NCI-H2029 treated with DMSO at 0.1 percent for 48 hours (cell line): ENCODE data around the gene MYH9.

Experiments
- DNase-seq: peaks from one replicate; lab custom pipeline; 2025; lab: John Stamatoyannopoulos, UW

Gene MYH9

DNA sequence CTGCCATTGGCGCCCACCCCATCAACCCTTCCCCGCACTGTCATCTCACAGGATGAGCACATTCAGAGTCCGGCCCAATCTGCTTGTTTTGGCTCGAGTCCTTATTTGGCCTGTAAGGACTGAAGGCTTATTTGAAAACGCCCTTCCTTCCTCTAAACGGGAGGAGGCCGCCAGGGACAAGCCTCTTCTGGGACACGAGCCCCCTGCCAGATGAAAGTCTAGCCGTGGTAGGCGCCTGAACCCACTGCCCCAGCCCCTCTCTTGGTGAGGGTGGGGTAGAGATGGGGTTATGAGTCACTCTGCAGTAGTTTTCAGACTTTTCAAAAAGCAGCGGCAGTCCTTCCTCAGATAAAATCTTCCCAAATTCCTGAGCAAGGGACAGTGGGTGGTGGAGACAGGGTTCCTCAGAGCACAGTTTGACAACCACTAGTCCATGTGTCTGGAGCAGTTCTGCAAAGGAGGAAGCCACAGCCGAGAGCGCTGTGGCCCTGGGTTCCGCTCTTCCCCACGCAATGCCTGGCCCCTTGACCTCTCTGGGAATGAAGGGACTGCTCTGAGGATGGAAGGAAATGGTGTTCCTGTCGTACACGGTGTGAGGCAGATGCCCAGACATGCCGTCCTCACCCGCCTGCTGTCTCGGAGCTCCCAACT, 57.0 kb downstream of the MYH9 start:
- no peak for DNase-seq

GRCh38 chr22:36330127-36330526, 57.6 kb downstream of the MYH9 start:
- DNase-seq: no peak

DNA sequence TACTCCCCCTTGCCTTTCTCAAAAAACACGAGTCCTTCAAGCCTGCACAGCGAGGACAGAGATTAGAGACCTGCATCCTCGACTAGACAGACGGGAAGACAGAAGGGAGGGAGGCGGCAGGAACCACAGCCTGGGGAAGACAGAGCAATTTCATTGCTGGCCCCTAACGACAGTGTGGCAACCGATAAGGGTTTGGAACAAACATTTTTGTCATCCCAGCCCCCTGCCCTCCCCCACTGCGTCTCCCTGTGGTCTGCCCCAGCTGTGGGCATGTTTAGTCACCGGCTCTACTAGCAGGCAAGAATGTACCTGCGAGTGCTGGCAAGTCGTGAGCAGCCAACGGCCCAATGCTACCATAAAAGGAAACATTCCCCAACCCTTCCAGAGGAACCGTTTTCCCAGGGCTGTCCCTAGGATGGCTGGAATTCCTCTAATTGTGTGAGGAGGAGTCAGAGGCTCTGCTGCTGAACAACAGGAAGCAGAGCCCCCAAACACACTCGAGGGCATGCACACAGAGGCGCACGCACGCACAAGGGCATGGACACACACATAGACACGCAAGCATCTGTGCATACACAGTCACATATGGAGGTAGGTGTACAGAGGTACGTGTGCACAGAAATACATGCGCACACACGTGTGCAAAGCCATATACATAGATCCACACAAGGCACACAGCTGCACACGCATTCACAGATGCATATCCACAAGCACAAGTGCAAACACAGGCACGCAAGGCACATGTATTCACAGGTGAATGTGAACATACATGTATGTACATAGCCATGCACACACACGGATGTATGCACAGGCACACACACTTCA, 58.3 kb downstream of the MYH9 start:
- DNase-seq: no peak

DNA sequence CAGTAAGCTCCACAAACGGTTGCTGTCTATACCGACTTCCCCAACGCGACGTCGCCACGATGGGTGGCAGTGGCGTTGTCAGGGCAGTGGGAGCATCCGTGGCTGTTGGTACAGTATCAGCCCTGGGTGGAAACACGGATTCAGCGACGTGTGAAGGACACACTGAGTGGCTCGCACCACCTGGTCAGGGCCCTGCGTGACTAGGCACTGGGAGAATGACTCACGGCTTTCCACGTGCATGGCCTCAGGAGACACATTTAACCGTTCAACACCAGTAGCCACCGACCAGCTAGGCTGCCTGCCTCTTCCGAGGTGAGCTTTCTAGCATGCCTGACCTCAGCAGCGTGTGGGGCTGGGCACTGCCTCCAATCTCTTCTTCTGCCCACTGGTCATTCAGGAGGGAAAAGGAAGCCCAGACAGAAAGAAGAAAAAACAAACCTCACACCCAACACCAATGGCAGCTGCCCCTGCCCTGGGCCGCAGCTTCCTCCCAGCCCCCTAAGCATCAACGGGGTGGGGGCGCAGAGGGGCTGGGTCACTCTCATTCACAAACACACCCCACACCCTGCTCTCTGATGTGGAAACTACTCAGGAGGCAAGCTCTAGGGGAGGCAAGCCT, 59.0 kb downstream of the MYH9 start:
- no peak for DNase-seq

GRCh38 chr22:36327922-36328551, 59.7 kb downstream of the MYH9 start:
- no peak for DNase-seq

- DNase-seq: no peak
These were observed 61.3 kb downstream of the MYH9 start for GRCh38 chr22:36326178-36327161.

GRCh38 chr22:36325154-36326031, 62.4 kb downstream of the MYH9 start:
- no peak for DNase-seq

DNA sequence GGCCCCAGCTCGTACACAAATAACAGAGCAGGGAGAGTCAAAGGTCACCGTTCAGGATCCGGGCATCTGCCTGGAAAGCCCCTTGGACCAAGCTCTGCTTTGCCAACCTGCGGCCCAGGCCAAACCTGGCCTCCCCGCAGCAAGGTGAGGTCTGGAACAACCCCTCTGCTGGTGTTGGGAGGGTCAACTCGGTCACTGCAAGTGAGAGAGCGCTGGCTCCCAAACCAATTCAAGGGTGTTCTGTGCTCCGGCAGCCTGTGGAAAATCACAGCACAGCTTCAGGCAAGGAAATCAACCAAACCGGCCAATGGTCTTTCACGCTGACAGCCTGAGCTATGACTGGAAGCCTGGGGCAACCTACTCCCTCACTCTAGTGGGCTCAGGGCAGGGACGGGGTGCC, 63.4 kb downstream of the MYH9 start:
- no peak for DNase-seq

DNA sequence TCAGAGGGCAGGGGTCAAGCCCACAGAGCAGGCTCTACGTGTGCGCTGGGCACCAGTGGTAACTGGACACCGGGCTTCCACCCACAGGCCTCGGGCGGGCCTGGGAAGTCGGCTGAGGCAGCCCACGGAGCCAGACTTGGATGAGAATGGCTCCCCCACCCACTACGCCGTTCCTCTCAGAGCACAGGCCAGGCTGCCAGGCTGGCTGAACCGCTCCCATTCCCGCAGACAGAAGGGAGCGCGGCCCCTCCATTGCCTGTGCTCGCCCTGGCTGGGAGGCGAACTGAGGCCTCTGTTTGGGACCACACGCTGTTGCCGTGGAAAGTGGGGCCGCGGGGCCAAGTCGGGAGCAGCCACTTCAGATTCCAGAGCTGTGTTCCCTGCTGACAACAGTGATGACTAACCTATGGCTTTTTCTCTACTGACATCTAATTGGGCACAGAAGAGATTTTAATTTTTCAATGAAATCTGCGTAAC, 63.9 kb downstream of the MYH9 start:
- no peak for DNase-seq

- no peak for DNase-seq
These were observed 64.4 kb downstream of the MYH9 start for GRCh38 chr22:36323182-36323854.

DNA sequence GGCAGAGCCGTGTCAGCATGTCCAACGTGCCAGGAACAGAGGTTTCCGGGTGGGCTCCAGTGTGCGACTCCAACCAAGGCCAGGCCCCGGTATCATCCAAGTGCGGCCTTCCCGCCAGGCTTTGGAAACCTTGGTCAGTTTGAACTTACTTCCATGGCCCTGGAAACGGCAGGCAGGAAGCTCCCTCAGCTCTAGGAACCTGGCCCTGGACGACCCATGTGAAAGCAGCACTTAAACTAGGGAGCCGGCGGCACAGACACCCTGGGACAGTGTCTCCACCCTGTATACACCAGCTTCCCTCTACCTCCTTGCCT, 65.2 kb downstream of the MYH9 start:
- no peak for DNase-seq

- DNase-seq: no peak
These were observed 65.8 kb downstream of the MYH9 start for GRCh38 chr22:36321797-36322601.

DNA sequence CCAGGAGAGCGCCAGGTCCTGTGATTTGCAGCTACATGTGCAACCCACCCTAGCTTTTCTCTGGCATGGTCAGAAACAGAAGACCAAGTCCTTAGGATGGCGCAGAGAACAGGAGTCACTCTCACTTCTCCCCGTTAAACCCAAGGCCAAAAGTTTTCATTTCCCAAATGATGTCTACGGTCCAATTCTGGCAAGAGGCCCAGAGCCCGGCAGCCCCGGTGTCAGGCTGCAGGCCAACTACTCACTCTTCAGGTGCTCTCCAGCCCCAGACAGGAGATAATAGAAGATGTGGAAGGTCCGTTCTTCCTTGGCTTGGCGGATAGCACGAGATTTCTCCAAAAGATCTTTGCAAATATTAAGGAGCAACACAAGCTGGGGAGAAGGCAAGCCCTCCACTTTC, 67.2 kb downstream of the MYH9 start:
- no peak for DNase-seq

DNA sequence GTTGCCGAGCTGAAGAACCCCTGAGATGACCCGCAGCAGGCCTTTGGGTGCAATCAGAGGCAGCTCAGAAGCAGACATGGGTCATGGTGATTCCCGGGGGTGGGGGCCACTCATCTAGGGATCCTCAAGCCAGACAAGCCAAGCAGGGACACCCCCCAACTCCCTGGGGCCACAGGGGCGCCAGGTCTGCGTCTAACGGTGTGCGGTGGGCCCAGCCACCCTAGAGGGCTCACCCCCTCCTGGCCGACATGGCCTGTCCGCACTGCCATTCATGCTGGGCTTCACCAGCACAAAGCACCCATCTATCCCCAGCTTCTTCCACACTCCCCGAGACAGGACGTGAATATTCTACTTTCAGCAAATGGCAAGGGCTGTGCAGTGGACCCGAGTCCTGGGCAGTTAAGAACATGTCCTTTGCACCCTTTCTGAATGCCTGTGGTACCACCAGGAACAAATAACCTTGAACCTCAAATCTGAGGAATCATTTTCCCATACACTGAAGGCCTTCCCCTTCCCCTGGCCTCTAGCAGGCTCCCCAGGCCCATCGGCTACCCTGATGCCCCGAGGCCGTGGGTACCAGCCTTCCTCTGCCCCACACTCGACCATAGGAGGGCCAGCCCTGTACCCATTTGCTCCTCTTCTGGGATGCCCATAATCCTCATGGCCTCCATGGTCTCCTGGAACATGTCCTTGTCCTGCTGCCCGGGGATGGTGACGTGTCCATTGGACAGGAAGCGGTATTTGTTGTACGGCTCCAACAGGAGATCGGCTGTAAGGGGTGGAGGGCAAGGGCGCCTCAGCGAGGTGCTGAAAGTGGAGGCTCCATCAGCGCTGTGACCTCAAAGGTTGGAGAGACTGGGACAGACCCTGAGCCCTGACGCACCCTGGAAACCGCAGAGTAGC, 67.9 kb downstream of the MYH9 start:
- no peak for DNase-seq

- DNase-seq: no peak
These were observed 69.3 kb downstream of the MYH9 start for GRCh38 chr22:36318442-36318841.

DNA sequence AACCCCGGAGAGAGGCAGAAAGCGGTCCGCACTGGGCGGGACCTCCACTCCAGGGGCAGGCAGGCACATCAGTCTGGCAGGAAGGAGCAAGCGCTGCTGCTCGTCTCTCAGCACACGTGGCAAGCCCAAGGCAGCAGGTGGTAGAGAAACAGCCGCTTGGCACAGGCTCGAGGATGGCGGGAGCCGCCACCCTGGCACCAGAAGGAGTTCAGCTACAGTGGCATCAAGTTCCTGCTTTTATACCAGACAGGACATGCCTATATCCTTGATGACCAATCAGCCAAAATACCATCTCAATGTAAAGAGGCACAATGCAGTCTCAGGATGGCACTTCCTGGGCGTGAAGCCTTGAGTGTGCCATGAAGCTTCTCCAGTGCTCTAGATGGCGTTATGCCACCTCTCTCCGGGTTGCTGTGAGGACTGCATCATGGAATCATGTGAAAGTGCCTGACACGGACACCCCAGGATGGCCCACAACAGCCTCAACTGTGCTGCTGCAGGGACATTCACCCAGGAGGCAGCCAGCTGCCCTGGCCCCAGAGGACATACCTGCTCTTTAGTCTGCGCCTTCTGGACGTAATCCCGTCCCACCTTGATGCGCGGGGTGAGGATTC, 70.0 kb downstream of the MYH9 start:
- no peak for DNase-seq

DNA sequence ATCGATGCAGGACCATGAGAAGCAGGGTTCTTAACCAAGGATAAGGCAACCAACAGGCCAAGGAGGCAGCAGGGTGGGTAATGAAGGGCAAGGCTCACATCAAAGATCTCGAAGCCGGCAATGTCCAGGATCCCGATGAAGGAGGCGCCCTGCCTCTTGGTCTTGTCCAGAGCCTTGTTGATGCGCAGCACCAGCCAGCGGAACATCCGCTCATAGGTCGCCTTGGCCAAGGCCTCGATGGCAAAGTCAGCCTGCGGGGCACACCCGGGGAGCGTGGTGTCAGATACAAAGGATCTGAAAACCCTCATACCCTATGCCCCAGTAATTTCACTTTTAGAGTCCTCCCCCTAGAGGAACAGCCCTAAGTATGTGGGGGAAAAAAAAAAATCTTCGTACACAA, 71.3 kb downstream of the MYH9 start:
- DNase-seq: no peak

DNA sequence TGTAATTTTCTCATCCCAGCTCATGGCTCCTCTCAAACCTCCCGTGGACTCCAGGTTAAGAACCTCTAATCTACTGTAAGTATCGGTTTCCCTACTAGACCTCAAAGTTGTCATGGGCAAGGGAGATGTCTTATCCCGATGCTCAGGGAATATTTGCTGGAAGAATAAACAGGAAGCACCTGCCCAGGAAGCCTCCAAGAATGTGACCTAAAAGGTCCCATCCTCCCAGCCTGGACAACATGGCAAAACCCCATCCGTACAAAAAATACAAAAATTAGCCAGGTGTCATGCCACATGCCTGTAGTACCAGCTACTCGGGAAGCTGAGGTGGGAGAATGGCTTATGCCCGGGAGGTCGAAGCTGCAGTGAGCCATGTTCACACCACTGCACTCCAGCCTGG, 72.4 kb downstream of the MYH9 start:
- no peak for DNase-seq
